Upper lobe of right lung (tissue), 1 donor: Measurements from ENCODE around the gene CFAP58. TPM values are rescaled to one million over a fixed set of nuclear protein-coding genes. Genes with fewer than 3 reads are reported as not detected.

Experiments
- ATAC-seq: fragments of 200-7000 bp; cut with Tn5 transposase; one replicate; pipeline ENCODE4 v1.9.1; 2020; ENCODE audit warnings: mild to moderate bottlenecking, moderate library complexity
- DNase-seq: peaks from one replicate; pipeline ENCODE4 v3.0.0-alpha.2; 2020
- H3K27ac ChIP-seq: fragments of 200-600 bp; one replicate; pipeline ENCODE4 v1.8.0; 2022
- H3K27me3 ChIP-seq: fragments of 200-600 bp; one replicate; pipeline ENCODE4 v1.8.0; 2022; ENCODE audit warnings: mild to moderate bottlenecking
- H3K36me3 ChIP-seq: fragments of 200-600 bp; one replicate; pipeline ENCODE4 v1.8.0; 2022
- H3K4me1 ChIP-seq: fragments of 200-600 bp; one replicate; pipeline ENCODE4 v1.8.0; 2022
- H3K4me3 ChIP-seq: fragments of 200-600 bp; one replicate; pipeline ENCODE4 v1.8.0; 2022; ENCODE audit warnings: mild to moderate bottlenecking
- H3K9me3 ChIP-seq: fragments of 200-600 bp; one replicate; pipeline ENCODE4 v1.8.0; 2022
- CTCF ChIP-seq: fragments of 200-600 bp; IDR thresholded peaks from one replicate; pipeline ENCODE4 v1.8.0; 2022; ENCODE audit warnings: antibody characterized with exemption
- intact Hi-C: fragments of 100-400 bp; cut with DNase I; formaldehyde crosslinking; loops from one replicate; pipeline ENCODE4 v1.11.0; 2022
- total RNA-seq: library from RNA; stranded (reverse); fragmentation: NEBNext Ultra II Directional; extraction: Animal tissue kit (Norgen Biotek cat#: 25700); gene quantifications from one replicate; pipeline ENCODE4 v1.2.1, GENCODE V29; 2021
- donor health status: DM: no; HTN: yes; CAD: no; lungs with severe emphysema.

CFAP58 gene
- total RNA-seq, 1 donor from 2014 or later = 0.14 TPM

- no peaks in the 10 kb centered on the region for H3K36me3 ChIP-seq
- no peaks in the 10 kb centered on the region for H3K27me3 ChIP-seq
- no peaks in the 10 kb centered on the region for H3K9me3 ChIP-seq
- TF ChIP-seq CTCF = no peak
- intact Hi-C loops = no loop called here
- ATAC-seq (no peak), DNase-seq (no peak)
- no peaks in the 10 kb centered on the region for H3K4me1 ChIP-seq
- H3K4me3 ChIP-seq = no peak overlapping the region
- H3K27ac ChIP-seq = no peak overlapping the region
These were observed 148.4 kb downstream of the CFAP58 start for GRCh38 chr10:104501864-104502579.

GRCh38 chr10:104502907-104503306 lies 149.3 kb downstream of the CFAP58 start:
- Histone ChIP-seq H3K4me3 (no peak overlapping the region), H3K4me1 (no peaks in the 10 kb centered on the region), H3K27ac (no peak overlapping the region), H3K9me3 (no peaks in the 10 kb centered on the region), H3K36me3 (no peaks in the 10 kb centered on the region), H3K27me3 (no peaks in the 10 kb centered on the region)
- DNase-seq (no peak), ATAC-seq (no peak)
- no peak for TF ChIP-seq CTCF
- intact Hi-C loops = no loop called here

Other genes starting within 250 kb of the CFAP58 start
- gene SFR1, start 231.7 kb upstream of the CFAP58 start, total RNA-seq = 5.5 TPM
- gene CFAP43, start 121.5 kb upstream of the CFAP58 start, total RNA-seq = 0.75 TPM
- gene GSTO1, start 98.9 kb upstream of the CFAP58 start, total RNA-seq = 110 TPM
- gene GSTO2, start 84.6 kb upstream of the CFAP58 start, total RNA-seq = 9.1 TPM
- gene ITPRIP, start 15.4 kb upstream of the CFAP58 start, total RNA-seq = 34.4 TPM